ENCODE results near the gene EBI3. TPM values are rescaled to one million over a fixed set of nuclear protein-coding genes. Genes with fewer than 3 reads are reported as not detected.
A peak's percentile ranks its signal among the peaks of the same experiment; 100 is the strongest.

The EBI3 gene
- total RNA-seq, 2 donors from 2014 or later, result not detected

DNA sequence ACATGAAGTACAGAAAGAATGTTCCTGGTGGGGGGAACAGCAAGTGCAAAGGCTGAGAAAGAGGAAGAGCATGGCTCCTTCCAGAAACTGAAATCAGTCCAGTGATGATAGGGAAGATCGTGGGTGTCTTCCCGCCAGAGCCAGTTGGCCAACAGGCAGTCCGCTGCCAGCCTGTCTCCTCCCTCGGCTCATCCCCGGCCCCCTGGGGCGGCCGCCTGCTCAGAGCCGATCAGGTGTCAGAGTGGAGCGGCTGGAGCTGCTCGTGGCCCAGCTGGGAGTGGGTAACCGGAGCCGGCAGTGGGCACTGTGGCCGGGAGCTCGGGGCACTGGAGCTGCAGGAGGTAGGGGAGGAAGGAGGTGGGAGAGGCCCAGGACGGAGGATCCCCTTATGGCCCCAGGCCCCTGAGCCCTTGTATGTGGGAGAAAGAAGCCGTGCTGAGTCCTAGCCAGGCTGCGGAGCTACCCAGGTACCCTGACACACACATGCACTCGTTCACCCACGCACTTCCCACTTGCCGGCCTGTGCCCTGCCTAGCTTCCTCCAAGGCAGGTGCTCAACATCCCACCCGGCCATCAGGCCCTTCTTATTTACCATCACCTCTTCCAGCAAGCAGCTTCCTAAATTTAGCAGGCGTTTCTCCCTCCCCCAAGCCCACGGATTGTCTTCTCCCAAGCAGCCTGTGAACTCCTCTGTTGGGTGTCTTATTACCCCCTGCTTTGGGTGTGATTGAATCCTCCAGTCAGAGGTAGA is 45.2 kb upstream of the EBI3 start:
- Mint-ChIP-seq H3K27ac (no peak overlapping the region), H3K9me3 (no peaks in the 10 kb centered on the region), H3K27me3 (ENCODE audit: insufficient read depth) (peaks cover 11% of the 10 kb centered on the region), H3K4me3 (peak overlapping the region; percentile 32), H3K4me1 (peaks cover 1% of the 10 kb centered on the region), H3K36me3 (ENCODE audit: low read depth) (peaks cover 12% of the 10 kb centered on the region)
- TF ChIP-seq, protein P1, sequence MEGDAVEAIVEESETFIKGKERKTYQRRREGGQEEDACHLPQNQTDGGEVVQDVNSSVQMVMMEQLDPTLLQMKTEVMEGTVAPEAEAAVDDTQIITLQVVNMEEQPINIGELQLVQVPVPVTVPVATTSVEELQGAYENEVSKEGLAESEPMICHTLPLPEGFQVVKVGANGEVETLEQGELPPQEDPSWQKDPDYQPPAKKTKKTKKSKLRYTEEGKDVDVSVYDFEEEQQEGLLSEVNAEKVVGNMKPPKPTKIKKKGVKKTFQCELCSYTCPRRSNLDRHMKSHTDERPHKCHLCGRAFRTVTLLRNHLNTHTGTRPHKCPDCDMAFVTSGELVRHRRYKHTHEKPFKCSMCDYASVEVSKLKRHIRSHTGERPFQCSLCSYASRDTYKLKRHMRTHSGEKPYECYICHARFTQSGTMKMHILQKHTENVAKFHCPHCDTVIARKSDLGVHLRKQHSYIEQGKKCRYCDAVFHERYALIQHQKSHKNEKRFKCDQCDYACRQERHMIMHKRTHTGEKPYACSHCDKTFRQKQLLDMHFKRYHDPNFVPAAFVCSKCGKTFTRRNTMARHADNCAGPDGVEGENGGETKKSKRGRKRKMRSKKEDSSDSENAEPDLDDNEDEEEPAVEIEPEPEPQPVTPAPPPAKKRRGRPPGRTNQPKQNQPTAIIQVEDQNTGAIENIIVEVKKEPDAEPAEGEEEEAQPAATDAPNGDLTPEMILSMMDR (conservative IDR thresholded peaks at IDR 0.05), result no peak
- Histone ChIP-seq H3K4me1 (ENCODE audit: control insufficient read depth, insufficient read depth, low read length) (no peaks in the 10 kb centered on the region), H3K36me3 (ENCODE audit: control insufficient read depth, insufficient read depth, low read length) (peaks cover 6% of the 10 kb centered on the region), H3K9me3 (ENCODE audit: control insufficient read depth, low read length) (no peaks in the 10 kb centered on the region), H3K27me3 (ENCODE audit: control insufficient read depth, insufficient read depth, low read length, poor library complexity, severe bottlenecking) (no peaks in the 10 kb centered on the region), H3K27ac (ENCODE audit: low read depth, low read length) (no peak overlapping the region), H3K9ac (ENCODE audit: extremely low read depth, low read length, poor library complexity, severe bottlenecking) (no peak overlapping the region), H3K4me3 (ENCODE audit: low read length) (no peak overlapping the region)
- DNase-seq, result peak; percentile 52
- WGBS, 2 experiments (ENCODE audit: insufficient coverage in 1 of 2, insufficient read length in 1 of 2), result 70 to 73% methylated on average over 10 to 23 of the region's 23 CpGs

DNA sequence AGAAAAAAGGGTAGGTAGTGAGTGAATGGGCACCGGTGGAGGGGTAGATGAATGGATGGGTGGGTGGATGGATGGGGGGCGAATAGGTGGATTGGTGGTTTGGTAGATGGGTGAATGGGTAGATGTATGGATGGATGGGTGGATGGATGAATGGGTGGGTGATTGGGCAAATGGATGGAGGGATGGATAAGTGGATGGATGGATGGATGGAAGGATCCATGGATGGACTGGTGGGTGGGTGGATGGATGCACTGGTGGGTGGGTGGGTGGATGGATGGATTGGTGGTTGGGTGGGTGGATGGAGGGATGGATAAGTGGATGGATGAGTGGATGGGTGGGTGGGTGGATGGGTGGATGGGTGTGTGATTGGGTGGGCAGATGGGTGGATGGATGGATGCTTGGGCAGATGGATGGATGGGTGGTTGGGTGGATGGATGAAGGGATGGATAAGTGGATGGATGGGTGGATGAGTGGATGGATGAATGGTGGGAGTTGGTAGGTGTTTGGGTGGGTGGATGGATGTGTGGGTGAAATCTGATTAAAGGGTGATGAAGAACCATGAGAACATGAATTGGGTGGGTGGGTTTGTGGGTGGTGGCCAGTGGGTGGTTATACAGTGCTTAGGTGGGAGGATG is 44.5 kb upstream of the EBI3 start:
- no peaks in the 10 kb centered on the region for H3K9me3 ChIP-seq (ENCODE audit: control insufficient read depth, low read length)
- Mint-ChIP-seq H3K36me3 (ENCODE audit: low read depth) (peaks cover 5% of the 10 kb centered on the region), H3K4me3 (no peak overlapping the region), H3K4me1 (peaks cover 1% of the 10 kb centered on the region), H3K27ac (no peak overlapping the region), H3K27me3 (ENCODE audit: insufficient read depth) (peaks cover 11% of the 10 kb centered on the region), H3K9me3 (no peaks in the 10 kb centered on the region)
- no peak for DNase-seq
- H3K4me3 ChIP-seq (ENCODE audit: low read length), result no peak overlapping the region
- no peaks in the 10 kb centered on the region for H3K27me3 ChIP-seq (ENCODE audit: control insufficient read depth, insufficient read depth, low read length, poor library complexity, severe bottlenecking)
- TF ChIP-seq, protein P1 (conservative IDR thresholded peaks at IDR 0.05), result no peak
- H3K9ac ChIP-seq (ENCODE audit: extremely low read depth, low read length, poor library complexity, severe bottlenecking), result no peak overlapping the region
- no peak overlapping the region for H3K27ac ChIP-seq (ENCODE audit: low read depth, low read length)
- 92% methylated on average over 2 of the region's 2 CpGs for WGBS, 2 experiments (ENCODE audit: insufficient coverage in 1 of 2, insufficient read length in 1 of 2)
- no peaks in the 10 kb centered on the region for H3K36me3 ChIP-seq (ENCODE audit: control insufficient read depth, insufficient read depth, low read length)
- no peaks in the 10 kb centered on the region for H3K4me1 ChIP-seq (ENCODE audit: control insufficient read depth, insufficient read depth, low read length)

DNA sequence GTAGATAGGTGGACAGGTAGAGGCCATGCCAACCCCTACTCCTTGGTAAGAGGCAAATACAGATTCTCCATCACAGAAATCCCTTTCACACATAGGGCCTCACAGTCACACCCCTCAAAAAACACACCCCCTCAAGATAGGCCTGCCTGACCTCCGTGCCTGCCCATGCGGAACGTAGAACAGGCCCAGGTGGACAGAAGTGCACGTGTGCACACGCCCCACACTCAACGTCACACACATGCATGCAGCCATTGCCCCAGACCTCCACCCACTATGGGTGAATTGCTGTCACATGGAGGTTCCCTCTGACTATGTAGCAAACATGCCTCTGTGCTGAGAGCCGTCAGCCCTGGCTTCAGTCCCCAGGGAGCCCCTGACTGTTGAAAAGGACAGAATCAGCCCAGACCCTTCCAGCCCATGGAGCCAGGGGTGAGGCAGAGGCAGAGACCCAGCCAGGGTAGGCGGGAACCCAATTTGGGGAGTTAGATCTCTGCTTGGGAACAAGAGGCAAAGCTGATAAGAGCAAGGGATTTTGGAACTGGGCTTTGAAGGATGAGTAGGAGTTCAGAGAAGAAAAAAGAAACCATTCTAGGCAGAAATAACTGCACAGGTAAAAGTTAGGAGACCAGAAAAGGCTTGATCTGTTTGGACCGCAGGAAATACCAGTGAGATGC is 43.8 kb upstream of the EBI3 start:
- H3K27ac Mint-ChIP-seq, result no peak overlapping the region
- H3K9me3 Mint-ChIP-seq, result no peaks in the 10 kb centered on the region
- TF ChIP-seq, protein P1 (conservative IDR thresholded peaks at IDR 0.05), result no peak
- no peaks in the 10 kb centered on the region for H3K36me3 ChIP-seq (ENCODE audit: control insufficient read depth, insufficient read depth, low read length)
- H3K27ac ChIP-seq (ENCODE audit: low read depth, low read length), result no peak overlapping the region
- no peaks in the 10 kb centered on the region for H3K9me3 ChIP-seq (ENCODE audit: control insufficient read depth, low read length)
- no peaks in the 10 kb centered on the region for H3K27me3 ChIP-seq (ENCODE audit: control insufficient read depth, insufficient read depth, low read length, poor library complexity, severe bottlenecking)
- WGBS, 2 experiments (ENCODE audit: insufficient coverage in 1 of 2, insufficient read length in 1 of 2), result 81 to 87% methylated on average over 6 to 9 of the region's 9 CpGs
- no peak overlapping the region for H3K4me3 Mint-ChIP-seq
- H3K4me3 ChIP-seq (ENCODE audit: low read length), result no peak overlapping the region
- DNase-seq, result peak; percentile 31
- peaks cover 11% of the 10 kb centered on the region for H3K27me3 Mint-ChIP-seq (ENCODE audit: insufficient read depth)
- no peaks in the 10 kb centered on the region for H3K36me3 Mint-ChIP-seq (ENCODE audit: low read depth)
- H3K4me1 ChIP-seq (ENCODE audit: control insufficient read depth, insufficient read depth, low read length), result no peaks in the 10 kb centered on the region
- H3K9ac ChIP-seq (ENCODE audit: extremely low read depth, low read length, poor library complexity, severe bottlenecking), result no peak overlapping the region
- H3K4me1 Mint-ChIP-seq, result peaks cover 1% of the 10 kb centered on the region
